Ovary (tissue), 9 donors: Measurements from ENCODE around the gene CEMIP. TPM values are rescaled to one million over a fixed set of nuclear protein-coding genes. Genes with fewer than 3 reads are reported as not detected.
"Not testable (repeated sequence)": the region's sequence is repeated elsewhere in the genome, so short reads cannot be mapped to it uniquely, and the experiment has no call there.

Experiments
- DNase-seq, 5 donors: peaks; one replicate each; pipeline ENCODE4 v3.0.0-alpha.2; 2019 to 2020
- H3K27ac ChIP-seq, 2 donors: fragments of 200-600 bp; one replicate each; pipeline versions ENCODE4 v1.5.1 to v1.8.0; 2019 to 2022
- H3K27me3 ChIP-seq: fragments of 200-600 bp; one replicate; pipeline ENCODE4 v1.8.0; 2022
- H3K36me3 ChIP-seq: fragments of 200-600 bp; sonication (generic); one replicate; pipeline ENCODE4 v1.5.1; 2019
- H3K4me1 ChIP-seq: one replicate; pipeline ENCODE4 v1.8.1; 2013; ENCODE audit warnings: mild to moderate bottlenecking, moderate library complexity; ENCODE audit not compliant: insufficient read depth
- H3K4me3 ChIP-seq: fragments of 200-600 bp; sonication (generic); one replicate; pipeline ENCODE4 v1.5.1; 2017
- H3K9me3 ChIP-seq, 2 donors: fragments of 200-600 bp in 1 of 2; sonication (generic) in 1 of 2; one replicate each; pipeline versions ENCODE4 v1.5.1 to v1.8.1; 2013 to 2019; ENCODE audit warnings: mild to moderate bottlenecking in 1 of 2, moderate library complexity in 1 of 2
- EP300 ChIP-seq: sonication (generic); formaldehyde crosslinking; IDR thresholded peaks from one replicate; pipeline ENCODE4 v1.6.1; 2017; ENCODE audit warnings: antibody characterized with exemption
- POLR2A ChIP-seq: fragments of 450-650 bp; IDR thresholded peaks from one replicate; pipeline ENCODE4 v1.6.1; 2017; ENCODE audit warnings: antibody characterized with exemption, mild to moderate bottlenecking, moderate library complexity
- WGBS, 3 donors: extraction: QIAGEN DNeasy Blood & Tissue Kit in 1 of 3; methylation state at CpG; one replicate each; pipeline versions ENCODE4 v1.1.5 to v1.1.7; 2013 to 2017; 5-methylcytosine and 5-hydroxymethylcytosine counted together
- intact Hi-C, 4 donors: fragments of 100-400 bp; cut with DNase I; formaldehyde crosslinking; loops; one replicate each; pipeline versions ENCODE4 v1.11.0 to v1.15.1; 2022 to 2023
- polyA plus RNA-seq, 2 donors: library from polyadenylated mRNA; stranded (reverse); fragments of 200-250 nt in 1 of 2; fragments of 350-450 nt in 1 of 2; fragmentation: Illumina TruSeq in 1 of 2; extraction: RNeasy Lipid Tissue Mini Kit (QIAGEN cat#74804) in 1 of 2; gene quantifications; one replicate each; pipeline ENCODE4 v1.2.3, GENCODE V29; 2013 to 2014
- total RNA-seq, 7 donors: library from RNA; depleted of rRNA in 2 of 7; stranded (reverse); fragments of >200 nt in 2 of 7; fragmentation: NEBNext Ultra II Directional in 3 of 7; extraction: Animal tissue kit (Norgen Biotek cat#: 25700) in 3 of 7; gene quantifications; one replicate each; pipeline versions ENCODE4 v1.1.0 to v1.2.4, GENCODE V29; 2016 to 2023
- TF ChIP-seq, protein P1 (sequence below), 3 donors: fragments of 450-650 bp in 2 of 3; fragments of 200-600 bp in 1 of 3; IDR thresholded peaks; one replicate each; pipeline versions ENCODE4 v1.5.1 to v1.8.0; 2016 to 2022; ENCODE audit warnings: antibody characterized with exemption in 3 of 3, mild to moderate bottlenecking in 1 of 3
- donor health status: DM: no; HTN: no; CAD: no; lungs with moderate emphysema.
- donor health status: DM: no; HTN: no; CAD: no.
- donor health status: Bipolar disorder and iron deficiency.
- donor health status: DM: yes; HTN: yes; CAD: no.
- donor health status: DM: no; HTN: no; CAD: no.
- donor health status: DM: yes; HTN: yes; CAD: no.

CEMIP gene
- total and polyA plus RNA-seq, 9 donors: 2.2 to 12.3 (median 4.7) TPM

DNA sequence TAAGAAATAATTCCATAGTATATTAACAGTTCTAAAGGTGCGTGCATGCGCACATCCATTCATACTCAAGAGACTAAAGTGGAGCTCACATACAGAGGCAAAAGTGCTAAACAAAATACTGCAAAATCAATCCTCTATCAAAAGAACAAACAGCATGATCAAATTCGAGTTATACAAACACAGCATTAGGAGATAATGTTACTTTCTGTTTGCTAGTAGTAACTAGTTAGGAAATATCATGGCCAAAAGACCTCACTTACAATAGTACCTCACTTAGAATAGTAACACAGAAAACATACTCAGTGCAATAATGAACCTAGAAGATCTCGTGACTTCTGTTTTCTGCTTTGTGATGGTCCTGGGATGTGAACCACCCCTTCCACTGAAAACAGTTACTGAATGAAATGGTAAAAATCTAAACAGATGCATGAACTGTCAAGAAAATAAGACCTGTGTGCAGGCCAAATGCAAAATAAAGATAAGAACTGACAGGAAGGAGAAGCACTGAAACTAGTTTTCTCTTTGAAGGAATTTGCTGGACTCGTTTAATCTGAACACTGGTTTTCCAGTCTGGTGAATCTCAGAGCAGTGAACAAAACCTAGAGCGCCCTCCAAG lies 20.9 kb upstream of the CEMIP start:
- Histone ChIP-seq H3K4me1 (peaks cover 2% of the 10 kb centered on the region), H3K27ac (no peak overlapping the region)
- TF ChIP-seq, protein P1, sequence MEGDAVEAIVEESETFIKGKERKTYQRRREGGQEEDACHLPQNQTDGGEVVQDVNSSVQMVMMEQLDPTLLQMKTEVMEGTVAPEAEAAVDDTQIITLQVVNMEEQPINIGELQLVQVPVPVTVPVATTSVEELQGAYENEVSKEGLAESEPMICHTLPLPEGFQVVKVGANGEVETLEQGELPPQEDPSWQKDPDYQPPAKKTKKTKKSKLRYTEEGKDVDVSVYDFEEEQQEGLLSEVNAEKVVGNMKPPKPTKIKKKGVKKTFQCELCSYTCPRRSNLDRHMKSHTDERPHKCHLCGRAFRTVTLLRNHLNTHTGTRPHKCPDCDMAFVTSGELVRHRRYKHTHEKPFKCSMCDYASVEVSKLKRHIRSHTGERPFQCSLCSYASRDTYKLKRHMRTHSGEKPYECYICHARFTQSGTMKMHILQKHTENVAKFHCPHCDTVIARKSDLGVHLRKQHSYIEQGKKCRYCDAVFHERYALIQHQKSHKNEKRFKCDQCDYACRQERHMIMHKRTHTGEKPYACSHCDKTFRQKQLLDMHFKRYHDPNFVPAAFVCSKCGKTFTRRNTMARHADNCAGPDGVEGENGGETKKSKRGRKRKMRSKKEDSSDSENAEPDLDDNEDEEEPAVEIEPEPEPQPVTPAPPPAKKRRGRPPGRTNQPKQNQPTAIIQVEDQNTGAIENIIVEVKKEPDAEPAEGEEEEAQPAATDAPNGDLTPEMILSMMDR (IDR thresholded peaks at IDR 0.05): no peak
- TF ChIP-seq EP300 (no peak), POLR2A (no peak)

DNA sequence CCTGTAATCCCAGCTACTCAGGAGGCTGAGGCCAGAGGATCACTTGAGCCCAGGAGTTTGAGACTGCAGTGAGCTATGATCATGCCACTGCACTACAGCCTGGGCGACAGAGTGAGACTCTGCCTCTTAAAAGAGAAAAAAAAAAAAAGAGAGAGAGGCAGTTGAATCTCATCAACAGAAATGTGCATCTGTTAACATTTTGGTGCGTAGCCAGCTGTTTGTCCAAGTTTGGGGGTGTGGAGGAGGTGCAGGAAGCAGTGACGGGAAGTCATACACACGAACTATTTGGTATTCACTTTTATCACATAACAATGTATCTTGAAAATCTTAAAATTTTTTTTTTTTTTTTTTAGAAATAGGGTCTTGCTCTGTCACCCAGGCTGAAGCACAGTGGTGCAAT lies 18.2 kb upstream of the CEMIP start:
- H3K27me3 ChIP-seq: no peaks in the 10 kb centered on the region
- DNase-seq: no peak
- no peaks in the 10 kb centered on the region for H3K36me3 ChIP-seq
- H3K9me3 ChIP-seq: no peaks in the 10 kb centered on the region
- TF ChIP-seq POLR2A (no peak), EP300 (no peak)
- TF ChIP-seq, protein P1 (IDR thresholded peaks at IDR 0.05): no peak
- intact Hi-C loops: no loop called here
- H3K4me3 ChIP-seq: no peak overlapping the region
- no peak overlapping the region for H3K27ac ChIP-seq
- H3K4me1 ChIP-seq: peaks cover 2% of the 10 kb centered on the region
- WGBS, 3 donors: 37 to 43% (median 42%) methylated on average over 4 of the region's 4 CpGs

More for the DNA sequence above, 20.9 kb upstream of the CEMIP start:
- Histone ChIP-seq H3K9me3 (no peaks in the 10 kb centered on the region), H3K27me3 (no peaks in the 10 kb centered on the region), H3K36me3 (no peaks in the 10 kb centered on the region), H3K4me3 (no peak overlapping the region)
- DNase-seq: no peak
- WGBS, 3 donors: 40 to 47% (median 42%) methylated on average over 6 of the region's 6 CpGs
- intact Hi-C loops: loop anchor here in 1 of 4 donors (5.0 kb wide), 1 partner anchor 301 kb away; no protein-coding TSS in a partner anchor

DNA sequence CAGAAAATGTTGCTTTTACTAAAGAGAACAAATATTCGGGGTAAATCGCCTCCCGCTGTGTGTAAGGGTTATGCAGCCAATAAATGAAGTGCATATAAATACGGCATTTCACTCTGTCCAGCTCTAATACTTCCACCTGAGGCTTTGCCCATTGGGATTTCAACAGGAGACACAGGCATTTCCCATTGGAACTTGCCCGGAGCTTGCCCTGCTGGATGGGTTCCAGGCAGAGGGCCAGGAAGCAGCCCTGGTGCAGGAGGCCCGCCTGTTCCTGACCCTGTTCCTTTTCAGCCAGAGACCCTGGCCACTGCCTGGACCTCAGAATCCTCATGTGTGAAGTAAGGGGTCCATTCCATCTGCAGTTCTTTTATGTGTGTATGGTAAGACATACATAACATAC lies 17.4 kb upstream of the CEMIP start:
- H3K27me3 ChIP-seq: no peaks in the 10 kb centered on the region
- H3K4me3 ChIP-seq: no peak overlapping the region
- no peak for DNase-seq
- peaks cover 2% of the 10 kb centered on the region for H3K4me1 ChIP-seq
- TF ChIP-seq, protein P1 (IDR thresholded peaks at IDR 0.05): no peak
- TF ChIP-seq EP300 (no peak), POLR2A (no peak)
- no peak overlapping the region for H3K27ac ChIP-seq
- intact Hi-C loops: no loop called here
- 85 to 90% (median 88%) methylated on average over 6 of the region's 6 CpGs for WGBS, 3 donors
- H3K9me3 ChIP-seq: no peaks in the 10 kb centered on the region
- H3K36me3 ChIP-seq: no peaks in the 10 kb centered on the region

DNA sequence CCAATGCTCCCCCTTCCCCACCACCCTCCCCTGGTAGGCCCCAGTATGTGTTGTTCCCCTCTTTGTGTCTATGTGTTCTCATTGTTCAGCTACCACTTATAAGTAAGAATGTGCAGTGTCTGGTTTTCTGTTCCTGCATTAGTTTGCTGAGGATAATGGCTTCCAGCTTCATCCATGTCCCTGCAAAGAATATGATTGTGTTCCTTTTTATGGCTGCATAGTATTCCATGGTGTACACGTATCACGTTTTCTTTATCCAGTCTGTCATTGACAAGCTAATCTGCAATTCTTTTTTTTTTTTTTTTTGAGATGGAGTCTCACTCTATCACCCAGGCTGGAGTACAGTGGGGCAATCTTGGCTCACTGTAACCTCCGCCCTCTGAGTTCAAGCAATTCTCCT lies 15.9 kb upstream of the CEMIP start:
- H3K36me3 ChIP-seq, H3K27me3 ChIP-seq, intact Hi-C loops, H3K4me1 ChIP-seq, H3K4me3 ChIP-seq, DNase-seq, H3K9me3 ChIP-seq, H3K27ac ChIP-seq: not testable (repeated sequence)
- WGBS, 3 donors: 91 to 96% (median 94%) methylated on average over 3 of the region's 3 CpGs

DNA sequence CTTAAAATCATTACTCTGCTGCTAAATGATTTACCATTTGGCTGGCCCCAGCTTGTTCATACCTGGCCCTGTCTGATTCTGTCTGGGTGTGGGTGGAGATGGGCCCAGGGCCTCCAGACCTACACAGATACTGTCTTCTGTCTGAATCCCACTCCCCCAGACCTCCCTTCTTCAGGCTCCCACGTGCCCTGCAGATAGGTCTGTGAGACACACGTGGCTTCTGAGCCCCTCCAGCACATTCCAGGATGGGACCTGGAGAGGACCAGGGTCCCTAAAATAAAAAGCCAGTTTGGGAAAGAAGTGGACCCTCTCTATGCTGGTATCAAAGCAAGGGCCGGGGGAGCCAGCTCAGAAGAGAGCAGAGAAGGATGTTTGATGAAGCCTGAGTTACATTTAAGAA lies 14.6 kb upstream of the CEMIP start:
- Histone ChIP-seq H3K4me3 (no peak overlapping the region), H3K27ac (no peak overlapping the region), H3K27me3 (no peaks in the 10 kb centered on the region), H3K4me1 (no peaks in the 10 kb centered on the region), H3K36me3 (no peaks in the 10 kb centered on the region), H3K9me3 (no peaks in the 10 kb centered on the region)
- no peak for TF ChIP-seq POLR2A
- TF ChIP-seq, protein P1 (IDR thresholded peaks at IDR 0.05): no peak
- no peak for TF ChIP-seq EP300
- intact Hi-C loops: no loop called here
- WGBS, 3 donors: 56 to 62% (median 60%) methylated on average over 3 of the region's 3 CpGs
- DNase-seq: no peak
